ENCODE data around the gene ZEB2.

GRCh38 chr2:144477281-144477956, 42.5 kb downstream of the ZEB2 start:
- no peak for TF ChIP-seq POLR2AphosphoS5 (IDR thresholded peaks at IDR 0.05; ENCODE audit: low read depth)
- TF ChIP-seq, protein P1, sequence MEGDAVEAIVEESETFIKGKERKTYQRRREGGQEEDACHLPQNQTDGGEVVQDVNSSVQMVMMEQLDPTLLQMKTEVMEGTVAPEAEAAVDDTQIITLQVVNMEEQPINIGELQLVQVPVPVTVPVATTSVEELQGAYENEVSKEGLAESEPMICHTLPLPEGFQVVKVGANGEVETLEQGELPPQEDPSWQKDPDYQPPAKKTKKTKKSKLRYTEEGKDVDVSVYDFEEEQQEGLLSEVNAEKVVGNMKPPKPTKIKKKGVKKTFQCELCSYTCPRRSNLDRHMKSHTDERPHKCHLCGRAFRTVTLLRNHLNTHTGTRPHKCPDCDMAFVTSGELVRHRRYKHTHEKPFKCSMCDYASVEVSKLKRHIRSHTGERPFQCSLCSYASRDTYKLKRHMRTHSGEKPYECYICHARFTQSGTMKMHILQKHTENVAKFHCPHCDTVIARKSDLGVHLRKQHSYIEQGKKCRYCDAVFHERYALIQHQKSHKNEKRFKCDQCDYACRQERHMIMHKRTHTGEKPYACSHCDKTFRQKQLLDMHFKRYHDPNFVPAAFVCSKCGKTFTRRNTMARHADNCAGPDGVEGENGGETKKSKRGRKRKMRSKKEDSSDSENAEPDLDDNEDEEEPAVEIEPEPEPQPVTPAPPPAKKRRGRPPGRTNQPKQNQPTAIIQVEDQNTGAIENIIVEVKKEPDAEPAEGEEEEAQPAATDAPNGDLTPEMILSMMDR (IDR thresholded peaks at IDR 0.05; ENCODE audit: insufficient read depth, low read length) = no peak

Measured in HL-60 (cell line).